GM12878 (cell line): Measurements from ENCODE around the gene PPP1R3F. TPM values are rescaled to one million over a fixed set of nuclear protein-coding genes. Genes with fewer than 3 reads are reported as not detected.

Experiments
- ATAC-seq: fragments of 200-7000 bp; cut with Tn5 transposase; 3 replicates; pipeline ENCODE4 v1.9.1; 2020; ENCODE audit warnings: mild to moderate bottlenecking, moderate library complexity
- BruUV-seq: library from RNA; stranded (reverse); fragments of 400-500 nt; replicated peaks from 2 replicates; lab custom pipeline; 2021; lab: Mats Ljungman, UMichigan
- CTCF ChIA-PET: fragments of 300-600 bp; sonication (Branson Sonifier 250); formaldehyde crosslinking; extraction: SDS; loops from one replicate; lab custom pipeline; 2021; ENCODE audit warnings: inconsistent platforms; lab: Yijun Ruan, JAX
- POLR2A ChIA-PET: fragments of 350-600 bp; formaldehyde crosslinking; extraction: SDS; loops from one replicate; lab custom pipeline; 2021; ENCODE audit warnings: inconsistent platforms; lab: Charles Lee
- RAD21 ChIA-PET: fragments of 300-600 bp; sonication (Branson Sonifier 250); formaldehyde crosslinking; loops from one replicate; lab custom pipeline; 2023; ENCODE audit warnings: antibody characterized with exemption; ENCODE audit not compliant: unreplicated experiment; lab: Charles Lee
- SMC1A ChIA-PET: fragments of 300-600 bp; sonication (Branson Sonifier 250); formaldehyde crosslinking; loops from one replicate; lab custom pipeline; 2023; ENCODE audit not compliant: unreplicated experiment, uncharacterized antibody; lab: Charles Lee
- DNase-seq: peaks from one replicate; pipeline ENCODE4 v3.0.0-alpha.2; 2011; ENCODE audit warnings: low read depth, low spot score
- FAIRE-seq: peaks from 3 replicates; lab custom pipeline; 2011; peaks lifted over from hg19 to GRCh38; lab: Jason Lieb, UNC
- H2AFZ ChIP-seq: 2 replicates; pipeline ENCODE4 v1.6.0; 2011; ENCODE audit warnings: low read depth, low read length, control low read depth; ENCODE audit not compliant: control insufficient read depth
- H3K27ac ChIP-seq: 2 replicates; pipeline ENCODE4 v1.5.1; 2011; ENCODE audit warnings: control low read depth; ENCODE audit not compliant: control insufficient read depth, insufficient read depth
- H3K27me3 ChIP-seq, 2 experiments: replicated peaks in 1 of 2; 2 replicates each; pipeline versions ENCODE4 v1.6.0 to v1.6.1; 2011; ENCODE audit warnings: low read length in 1 of 2; ENCODE audit not compliant: control insufficient read depth in 2 of 2, insufficient read depth in 2 of 2
- H3K36me3 ChIP-seq, 2 experiments: 2 replicates each; pipeline ENCODE4 v1.5.1; 2011; ENCODE audit warnings: low read length in 1 of 2; ENCODE audit not compliant: control insufficient read depth in 2 of 2, insufficient read depth in 2 of 2
- H3K4me1 ChIP-seq: 2 replicates; pipeline ENCODE4 v1.6.1; 2011; ENCODE audit warnings: mild to moderate bottlenecking, low read length, moderate library complexity, mixed read lengths; ENCODE audit not compliant: control insufficient read depth, insufficient read depth
- H3K4me2 ChIP-seq: 2 replicates; pipeline ENCODE4 v1.6.0; 2011; ENCODE audit warnings: control low read depth; ENCODE audit not compliant: control insufficient read depth, insufficient read depth
- H3K4me3 ChIP-seq: fragments of 200-600 bp; sonication (generic); 2 replicates; pipeline ENCODE4 v1.5.1; 2016
- H3K79me2 ChIP-seq: 2 replicates; pipeline ENCODE4 v1.6.0; 2011; ENCODE audit warnings: low read length; ENCODE audit not compliant: control insufficient read depth, insufficient read depth
- H3K9ac ChIP-seq: 2 replicates; pipeline ENCODE4 v1.8.0; 2011; ENCODE audit warnings: low read length, control low read depth, mixed read lengths; ENCODE audit not compliant: control insufficient read depth, insufficient read depth
- H3K9me3 ChIP-seq: replicated peaks from 3 replicates; pipeline ENCODE4 v1.5.1; 2011; ENCODE audit warnings: mild to moderate bottlenecking, low read length; ENCODE audit not compliant: control insufficient read depth, insufficient read depth
- H4K20me1 ChIP-seq: 2 replicates; pipeline ENCODE4 v1.6.0; 2011; ENCODE audit not compliant: control insufficient read depth, insufficient read depth
- FOXM1 ChIP-seq: IDR thresholded peaks from 2 replicates; pipeline ENCODE4 v1.6.1; 2012; ENCODE audit warnings: low read depth, mild to moderate bottlenecking, inconsistent platforms, low read length, moderate library complexity
- LARP7 ChIP-seq: fragments of 450-650 bp; IDR thresholded peaks from 2 replicates; pipeline ENCODE4 v1.6.1; 2017; ENCODE audit warnings: mild to moderate bottlenecking
- MAX ChIP-seq: IDR thresholded peaks from 2 replicates; pipeline ENCODE4 v1.6.1; 2012; ENCODE audit warnings: low read depth, low read length, improper control_type of control experiment
- MLLT1 ChIP-seq: fragments of 450-650 bp; IDR thresholded peaks from 2 replicates; pipeline ENCODE4 v1.6.1; 2016; ENCODE audit warnings: mild to moderate bottlenecking
- MTA2 ChIP-seq: fragments of 450-650 bp; IDR thresholded peaks from 2 replicates; pipeline ENCODE4 v1.6.1; 2016; ENCODE audit warnings: low read depth, mild to moderate bottlenecking, moderate library complexity
- RBBP5 ChIP-seq: fragments of 200-600 bp; sonication (generic); conservative IDR thresholded peaks from 2 replicates; pipeline ENCODE4 v1.6.1; 2016
- SUZ12 ChIP-seq: fragments of 200-600 bp; sonication (generic); IDR thresholded peaks from one replicate; pipeline ENCODE4 v1.6.1; 2018; ENCODE audit warnings: antibody characterized with exemption, mild to moderate bottlenecking; ENCODE audit not compliant: unreplicated experiment
- TAF1 ChIP-seq: IDR thresholded peaks from 2 replicates; pipeline ENCODE4 v1.6.1; 2011; ENCODE audit warnings: mild to moderate bottlenecking, low read depth, low read length, borderline replicate concordance
- TBL1XR1 ChIP-seq: IDR thresholded peaks from 2 replicates; pipeline ENCODE4 v1.6.1; 2012; ENCODE audit warnings: low read depth, low read length, improper control_type of control experiment
- ZBTB33 ChIP-seq: fragments of 450-650 bp; IDR thresholded peaks from 2 replicates; pipeline ENCODE4 v1.6.1; 2017; ENCODE audit warnings: mild to moderate bottlenecking
- WGBS: methylation state at CpG from one replicate; pipeline ENCODE4 v1.1.6; 2016; ENCODE audit warnings: low lambda C conversion rate; ENCODE audit not compliant: insufficient replicate concordance, insufficient coverage; ENCODE audit errors: missing lambda C conversion rate; 5-methylcytosine and 5-hydroxymethylcytosine counted together
- in situ Hi-C: fragments of 300-500 bp; cut with MboI; formaldehyde crosslinking; loops from 9 replicates; pipeline ENCODE4 v1.14.3; 2018; ENCODE audit warnings: mixed read lengths
- intact Hi-C: fragments of 100-400 bp; cut with micrococcal nuclease; formaldehyde crosslinking; loops from one replicate; pipeline ENCODE4 v1.14.2; 2022; ENCODE audit not compliant: unreplicated experiment
- polyA plus RNA-seq, 11 experiments: library from polyadenylated mRNA; depleted of rRNA in 4 of 11; unstranded in 6 of 11; stranded (reverse) in 5 of 11; fragments of >200 nt; fragmentation: Nextera tagmentation in 4 of 11; fragmentation: Illumina TruSeq in 1 of 11; extraction: Ambion mirVana in 4 of 11; extraction: Trizol in 1 of 11; gene quantifications; 1 replicate in 1 of 11; 2 replicates in 10 of 11; pipeline versions ENCODE4 v1.2.1 to v1.2.3, GENCODE V29; 2011 to 2016; ENCODE audit warnings: inconsistent platforms in 2 of 11, missing spikeins in 2 of 11, low read depth in 1 of 11
- total RNA-seq, 4 experiments: library from RNA; depleted of rRNA in 3 of 4; stranded (reverse); fragments of >200 nt in 3 of 4; fragmentation: Illumina TruSeq in 1 of 4; extraction: Trizol in 1 of 4; gene quantifications; 2 replicates each; pipeline versions ENCODE4 v1.2.1 to v1.2.3, GENCODE V29; 2013 to 2021
- TF ChIP-seq, protein P1 (sequence below): fragments of 450-650 bp; conservative IDR thresholded peaks from 2 replicates; pipeline ENCODE4 v1.6.1; 2017; ENCODE audit warnings: mild to moderate bottlenecking, moderate library complexity

The PPP1R3F gene
- total and polyA plus RNA-seq, 10 of the 15 experiments (the other 5 are each of a cell fraction or from before 2014, with no cell fraction given), result 0.18 to 4.4 (median 1.00) TPM

DNA sequence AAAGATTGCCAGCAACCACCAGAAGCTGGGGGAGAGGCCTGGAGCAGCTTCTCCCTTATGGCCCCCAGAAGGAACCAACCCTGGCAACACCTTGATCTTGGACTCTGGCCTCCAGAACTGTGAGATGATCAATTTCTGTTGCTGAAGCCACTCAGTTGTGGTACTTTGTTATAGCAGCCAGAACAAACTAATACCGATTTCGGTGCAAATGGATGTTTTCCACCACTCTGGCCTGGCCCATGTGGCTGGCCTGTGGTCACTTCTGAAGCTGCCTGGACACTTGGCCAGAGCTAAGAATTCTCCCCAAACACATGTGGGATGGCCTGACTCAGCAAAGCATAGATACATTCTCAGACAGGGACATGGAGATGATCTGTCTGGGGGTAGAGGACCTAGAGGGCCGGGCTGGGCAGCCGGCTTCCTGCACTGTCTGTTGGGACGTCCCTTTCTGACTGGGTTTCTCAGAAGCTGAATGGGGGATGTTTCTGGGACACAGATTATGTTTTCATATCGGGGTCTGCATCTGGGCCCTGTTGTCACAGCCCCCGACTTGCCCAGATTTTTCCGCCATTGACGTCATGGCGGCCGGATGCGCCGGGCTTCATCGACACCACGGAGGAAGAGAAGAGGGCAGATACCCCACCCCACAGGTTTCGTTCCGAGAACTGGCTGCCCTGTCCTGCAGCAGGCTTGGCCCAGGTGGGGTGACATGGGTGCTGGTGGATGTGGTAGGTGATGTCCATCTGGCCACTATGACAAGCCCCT lies 9.2 kb upstream of the PPP1R3F start:
- ATAC-seq (no peak), DNase-seq (no peak)
- no peak overlapping the region for H3K27ac ChIP-seq
- H3K4me1 ChIP-seq, result no peaks in the 10 kb centered on the region
- WGBS, result 69% methylated on average over 17 of the region's 17 CpGs
- SMC1A ChIA-PET, result interaction anchor here (1.6 kb wide), 1 partner anchor 68 kb away, joined by 4 read pairs; no protein-coding TSS in a partner anchor
- no peak overlapping the region for H3K4me2 ChIP-seq
- no peak overlapping the region for H3K4me3 ChIP-seq
- no peak overlapping the region for H3K9ac ChIP-seq
- POLR2A ChIA-PET, result no interaction called here
- RAD21 ChIA-PET, result no interaction called here
- CTCF ChIA-PET, result no interaction called here
- H3K9me3 ChIP-seq, result no peaks in the 10 kb centered on the region
- BruUV-seq, result no TSS peak
- H3K79me2 ChIP-seq, result no peaks in the 10 kb centered on the region
- no peaks in the 10 kb centered on the region for H3K27me3 ChIP-seq
- H3K36me3 ChIP-seq, result no peaks in the 10 kb centered on the region
- TF ChIP-seq MLLT1 (no peak), TAF1 (no peak)
- TF ChIP-seq, all 136 proteins: peak for 0
- Histone ChIP-seq H4K20me1 (no peaks in the 10 kb centered on the region), H2AFZ (no peak overlapping the region)
- FAIRE-seq, result no peak
- in situ Hi-C loops, result no loop called here
- intact Hi-C loops, result no loop called here

DNA sequence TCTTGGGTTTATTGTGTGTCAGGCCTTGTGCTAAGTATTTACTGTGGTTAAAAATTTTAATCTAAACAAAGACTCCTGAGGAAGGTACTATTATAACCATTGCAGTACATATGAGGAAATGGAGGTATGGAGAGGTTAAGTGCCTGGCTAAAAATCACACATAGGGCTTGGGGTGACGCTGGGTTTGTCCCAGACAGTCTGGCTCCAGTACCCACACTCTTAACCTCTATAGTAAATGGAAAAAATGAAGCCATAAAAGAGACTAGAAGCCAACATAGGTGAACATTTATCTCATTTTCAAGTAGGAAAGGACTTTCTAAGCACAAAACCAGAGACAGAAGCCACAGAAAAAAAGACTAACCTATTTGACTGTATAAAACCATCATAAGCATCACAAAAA lies 7.0 kb upstream of the PPP1R3F start:
- ChIA-PET RAD21 (interaction anchor here (0.6 kb wide), 1 partner anchor 156 kb away, joined by 3 read pairs; no protein-coding TSS in a partner anchor), CTCF (no interaction called here), POLR2A (no interaction called here), SMC1A (no interaction called here)
- ATAC-seq (no peak), DNase-seq (no peak), FAIRE-seq (no peak)
- Histone ChIP-seq H3K79me2 (no peaks in the 10 kb centered on the region), H4K20me1 (no peaks in the 10 kb centered on the region), H3K9ac (no peak overlapping the region), H3K9me3 (no peaks in the 10 kb centered on the region), H3K36me3 (no peaks in the 10 kb centered on the region), H3K4me2 (no peak overlapping the region), H3K27ac (no peak overlapping the region), H2AFZ (no peak overlapping the region), H3K4me1 (no peaks in the 10 kb centered on the region), H3K4me3 (no peak overlapping the region), H3K27me3 (no peaks in the 10 kb centered on the region)
- 7% methylated on average over 1 of the region's 1 CpG for WGBS
- in situ Hi-C loops (no loop called here), intact Hi-C loops (no loop called here)
- BruUV-seq, result no TSS peak
- TF ChIP-seq, protein P1, sequence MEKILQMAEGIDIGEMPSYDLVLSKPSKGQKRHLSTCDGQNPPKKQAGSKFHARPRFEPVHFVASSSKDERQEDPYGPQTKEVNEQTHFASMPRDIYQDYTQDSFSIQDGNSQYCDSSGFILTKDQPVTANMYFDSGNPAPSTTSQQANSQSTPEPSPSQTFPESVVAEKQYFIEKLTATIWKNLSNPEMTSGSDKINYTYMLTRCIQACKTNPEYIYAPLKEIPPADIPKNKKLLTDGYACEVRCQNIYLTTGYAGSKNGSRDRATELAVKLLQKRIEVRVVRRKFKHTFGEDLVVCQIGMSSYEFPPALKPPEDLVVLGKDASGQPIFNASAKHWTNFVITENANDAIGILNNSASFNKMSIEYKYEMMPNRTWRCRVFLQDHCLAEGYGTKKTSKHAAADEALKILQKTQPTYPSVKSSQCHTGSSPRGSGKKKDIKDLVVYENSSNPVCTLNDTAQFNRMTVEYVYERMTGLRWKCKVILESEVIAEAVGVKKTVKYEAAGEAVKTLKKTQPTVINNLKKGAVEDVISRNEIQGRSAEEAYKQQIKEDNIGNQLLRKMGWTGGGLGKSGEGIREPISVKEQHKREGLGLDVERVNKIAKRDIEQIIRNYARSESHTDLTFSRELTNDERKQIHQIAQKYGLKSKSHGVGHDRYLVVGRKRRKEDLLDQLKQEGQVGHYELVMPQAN, result no peak
- TF ChIP-seq TBL1XR1 (no peak), ZBTB33 (no peak), FOXM1 (no peak), MTA2 (no peak), SUZ12 (no peak), LARP7 (no peak), MAX (no peak), RBBP5 (no peak)
